AG04450 (cell line): ENCODE results near the gene CCDC102B. TPM values are rescaled to one million over a fixed set of nuclear protein-coding genes. Genes with fewer than 3 reads are reported as not detected.
"Not testable (repeated sequence)": the region's sequence is repeated elsewhere in the genome, so short reads cannot be mapped to it uniquely, and the experiment has no call there.

Source experiments
- CTCF ChIA-PET: fragments of 300-600, 350-600 bp; formaldehyde crosslinking; extraction: SDS; loops from one replicate; lab custom pipeline; 2022; ENCODE audit warnings: antibody characterized with exemption, inconsistent platforms; lab: Charles Lee
- POLR2A ChIA-PET: fragments of 350-600 bp; formaldehyde crosslinking; extraction: SDS; loops from one replicate; lab custom pipeline; 2021; ENCODE audit warnings: antibody characterized with exemption, inconsistent platforms; lab: Yijun Ruan, JAX
- DNase-seq: peaks from one replicate; pipeline ENCODE4 v3.0.0-alpha.2; 2011; ENCODE audit warnings: low read depth, low spot score
- H3K27ac ChIP-seq: one replicate; pipeline ENCODE4 v1.5.1; 2012; ENCODE audit warnings: low read depth, low read length, control low read depth
- H3K27me3 ChIP-seq: one replicate; pipeline ENCODE4 v1.6.0; 2012; ENCODE audit warnings: low read length; ENCODE audit not compliant: control insufficient read depth, insufficient read depth
- H3K4me3 ChIP-seq: 2 replicates; pipeline ENCODE4 v1.5.1; 2011; ENCODE audit warnings: mild to moderate bottlenecking, low read depth, low read length, control low read depth
- H3K9me3 ChIP-seq: 2 replicates; pipeline ENCODE4 v1.5.1; 2012; ENCODE audit warnings: low read length; ENCODE audit not compliant: control insufficient read depth, insufficient read depth
- polyA plus RNA-seq: library from polyadenylated mRNA; depleted of rRNA; stranded (reverse); fragments of >200 nt; gene quantifications from 2 replicates; pipeline ENCODE4 v1.2.3, GENCODE V29; 2011
- TF ChIP-seq, protein P1 (sequence below): IDR thresholded peaks from 2 replicates; pipeline ENCODE4 v1.5.1; 2011; ENCODE audit warnings: low read depth, low read length, control low read depth, inconsistent platforms

Gene CCDC102B
- polyA plus RNA-seq, 1 experiment: 4.0 TPM

DNA sequence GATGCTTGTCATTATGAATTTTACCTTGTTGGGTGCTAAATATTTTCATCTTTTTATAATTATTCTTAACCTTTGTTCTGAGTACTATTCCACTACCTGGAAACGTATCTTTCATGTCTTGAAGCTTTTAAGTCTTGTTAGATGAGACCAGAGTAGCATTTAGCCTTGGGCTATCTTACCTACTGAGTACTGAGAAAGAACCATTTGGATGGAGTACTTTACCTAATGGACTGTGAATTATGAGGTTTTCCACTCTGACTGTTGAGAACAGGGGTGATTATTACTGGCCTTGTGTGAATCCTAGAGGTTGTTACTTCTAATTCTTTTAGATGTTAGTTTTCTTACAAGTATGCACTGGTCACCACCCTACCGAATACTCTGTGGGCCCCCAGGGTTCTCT lies 63.5 kb downstream of the CCDC102B start:
- no peak for DNase-seq
- TF ChIP-seq, protein P1, sequence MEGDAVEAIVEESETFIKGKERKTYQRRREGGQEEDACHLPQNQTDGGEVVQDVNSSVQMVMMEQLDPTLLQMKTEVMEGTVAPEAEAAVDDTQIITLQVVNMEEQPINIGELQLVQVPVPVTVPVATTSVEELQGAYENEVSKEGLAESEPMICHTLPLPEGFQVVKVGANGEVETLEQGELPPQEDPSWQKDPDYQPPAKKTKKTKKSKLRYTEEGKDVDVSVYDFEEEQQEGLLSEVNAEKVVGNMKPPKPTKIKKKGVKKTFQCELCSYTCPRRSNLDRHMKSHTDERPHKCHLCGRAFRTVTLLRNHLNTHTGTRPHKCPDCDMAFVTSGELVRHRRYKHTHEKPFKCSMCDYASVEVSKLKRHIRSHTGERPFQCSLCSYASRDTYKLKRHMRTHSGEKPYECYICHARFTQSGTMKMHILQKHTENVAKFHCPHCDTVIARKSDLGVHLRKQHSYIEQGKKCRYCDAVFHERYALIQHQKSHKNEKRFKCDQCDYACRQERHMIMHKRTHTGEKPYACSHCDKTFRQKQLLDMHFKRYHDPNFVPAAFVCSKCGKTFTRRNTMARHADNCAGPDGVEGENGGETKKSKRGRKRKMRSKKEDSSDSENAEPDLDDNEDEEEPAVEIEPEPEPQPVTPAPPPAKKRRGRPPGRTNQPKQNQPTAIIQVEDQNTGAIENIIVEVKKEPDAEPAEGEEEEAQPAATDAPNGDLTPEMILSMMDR: no peak
- no peak overlapping the region for H3K4me3 ChIP-seq
- ChIA-PET CTCF (no interaction called here), POLR2A (no interaction called here)
- no peaks in the 10 kb centered on the region for H3K27me3 ChIP-seq
- H3K27ac ChIP-seq: no peak overlapping the region
- no peaks in the 10 kb centered on the region for H3K9me3 ChIP-seq

DNA sequence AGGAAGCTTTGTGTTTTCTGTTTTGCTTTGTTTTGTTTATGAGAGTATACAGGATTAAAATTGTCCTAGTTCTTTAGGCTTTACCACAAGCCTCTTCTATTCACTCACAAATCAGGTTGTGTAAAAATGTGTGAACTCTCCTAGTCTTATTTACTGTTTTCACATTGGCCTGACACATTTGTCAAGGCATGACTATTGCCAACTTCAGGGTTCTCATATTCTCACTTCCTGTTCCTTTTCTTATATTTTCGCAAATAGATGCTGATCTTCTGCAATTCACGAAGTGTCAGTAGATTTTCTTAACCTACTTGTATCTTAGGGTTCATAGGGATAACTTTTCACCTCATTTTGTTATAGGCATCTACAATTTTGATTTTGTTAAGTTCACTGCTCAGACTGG lies 67.1 kb downstream of the CCDC102B start:
- CTCF ChIA-PET: interaction anchor here (0.6 kb wide), 1 partner anchor 1328 kb away, joined by 4 read pairs; no protein-coding TSS in a partner anchor
- Histone ChIP-seq H3K9me3 (0 out of 2 replicates have a peak, but pooled peaks cover 3% of the 10 kb centered on the region), H3K27me3 (no peaks in the 10 kb centered on the region), H3K27ac (no peak overlapping the region), H3K4me3 (no peak overlapping the region)
- no peak for DNase-seq
- TF ChIP-seq, protein P1: no peak
- POLR2A ChIA-PET: no interaction called here

DNA sequence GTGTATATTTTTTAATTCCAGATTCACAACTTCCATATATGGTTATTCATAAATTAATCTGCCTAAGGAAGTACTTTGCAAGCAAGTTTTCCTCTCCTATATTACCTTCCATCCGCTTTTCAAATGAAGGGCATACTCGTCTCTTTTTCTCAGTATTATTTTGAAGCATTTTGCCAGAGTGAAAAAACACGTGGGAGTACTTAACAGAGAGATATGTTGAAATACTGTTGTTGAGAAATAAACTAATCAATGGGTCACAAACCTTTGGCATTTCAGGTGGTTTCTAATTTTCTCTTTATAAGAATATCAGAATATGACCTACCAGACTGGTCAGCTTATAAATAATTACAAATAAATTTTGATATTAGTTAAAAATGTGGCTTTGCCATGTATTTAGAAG lies 67.6 kb downstream of the CCDC102B start:
- POLR2A ChIA-PET: no interaction called here
- no peak for DNase-seq
- CTCF ChIA-PET: no interaction called here

DNA sequence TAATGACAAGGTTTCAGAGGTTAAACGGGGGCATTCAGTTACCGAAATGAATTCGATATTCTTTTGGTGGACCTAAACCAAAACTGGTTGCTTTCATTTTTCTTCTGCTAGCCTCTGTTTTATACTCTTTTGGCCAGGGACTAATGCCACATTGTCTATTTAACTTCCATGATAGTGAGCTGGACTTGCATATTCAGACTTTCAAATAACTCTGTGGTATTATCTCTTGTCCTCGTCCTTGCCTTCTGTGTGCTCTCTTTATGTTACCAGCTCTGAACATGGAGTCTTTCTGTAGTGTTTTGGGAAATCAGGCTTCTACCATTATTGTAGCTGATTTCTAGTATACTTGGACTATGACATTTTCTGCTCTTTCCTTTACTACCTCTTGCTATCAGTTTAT lies 75.1 kb downstream of the CCDC102B start:
- ChIA-PET CTCF (no interaction called here), POLR2A (no interaction called here)
- H3K27ac ChIP-seq: no peak overlapping the region
- TF ChIP-seq, protein P1: no peak
- H3K4me3 ChIP-seq: no peak overlapping the region
- H3K27me3 ChIP-seq: no peaks in the 10 kb centered on the region
- DNase-seq: no peak
- H3K9me3 ChIP-seq: no peaks in the 10 kb centered on the region

More for the DNA sequence above, 67.6 kb downstream of the CCDC102B start:
- H3K27me3 ChIP-seq: no peaks in the 10 kb centered on the region
- no peak overlapping the region for H3K4me3 ChIP-seq
- no peak overlapping the region for H3K27ac ChIP-seq
- TF ChIP-seq, protein P1: no peak
- H3K9me3 ChIP-seq: 0 out of 2 replicates have a peak, but pooled peaks cover 3% of the 10 kb centered on the region

DNA sequence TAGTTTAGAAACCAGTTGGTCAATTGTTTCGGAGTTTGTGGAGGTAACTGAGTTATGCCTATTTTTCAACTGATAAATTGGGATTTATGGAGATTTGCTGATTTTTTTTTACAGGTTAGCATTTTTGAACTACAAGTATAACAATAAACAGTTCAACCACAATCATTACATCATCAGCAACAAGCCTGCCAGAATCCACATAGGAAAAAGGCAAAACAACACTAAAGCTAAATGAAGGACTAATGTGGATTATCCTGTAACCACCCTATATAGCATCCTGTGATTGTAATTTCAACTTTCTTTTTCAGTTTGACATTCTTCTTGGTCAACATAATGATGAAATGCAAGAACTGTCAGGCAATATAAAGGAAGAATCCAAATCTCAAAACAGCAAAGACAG lies 76.5 kb downstream of the CCDC102B start:
- no peak for DNase-seq

DNA sequence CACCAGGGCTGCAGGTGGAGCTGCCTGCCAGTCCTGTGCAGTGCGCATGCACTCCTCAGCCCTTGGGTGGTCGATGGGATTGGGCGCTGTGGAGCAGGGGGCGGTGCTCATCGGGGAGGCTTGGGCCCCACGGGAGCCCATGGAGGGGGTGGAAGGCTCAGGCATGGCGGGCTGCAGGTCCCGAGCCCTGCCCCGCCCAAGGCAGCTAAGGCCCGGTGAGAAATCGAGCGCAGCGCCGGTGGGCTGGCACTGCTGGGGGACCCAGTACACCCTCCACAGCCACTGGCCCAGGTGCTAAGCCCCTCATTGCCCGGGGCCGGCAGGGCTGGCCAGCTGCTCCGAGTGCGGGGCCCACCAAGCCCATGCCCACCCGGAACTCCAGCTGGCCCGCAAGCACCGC lies 82.1 kb downstream of the CCDC102B start:
- H3K27ac ChIP-seq, H3K4me3 ChIP-seq, POLR2A ChIA-PET, DNase-seq, H3K27me3 ChIP-seq, H3K9me3 ChIP-seq: not testable (repeated sequence)
- CTCF ChIA-PET: interaction anchor here (0.6 kb wide), 1 partner anchor 130 kb away, joined by 5 read pairs; no protein-coding TSS in a partner anchor

More for the DNA sequence above, 76.5 kb downstream of the CCDC102B start:
- POLR2A ChIA-PET: no interaction called here
- H3K27me3 ChIP-seq: no peaks in the 10 kb centered on the region
- no peak overlapping the region for H3K4me3 ChIP-seq
- H3K9me3 ChIP-seq: no peaks in the 10 kb centered on the region
- TF ChIP-seq, protein P1: no peak
- no peak overlapping the region for H3K27ac ChIP-seq
- CTCF ChIA-PET: no interaction called here
